GM18508 (cell line): ENCODE measurements around the gene HYPK.
"Not testable (repeated sequence)": the region's sequence is repeated elsewhere in the genome, so short reads cannot be mapped to it uniquely, and the experiment has no call there.

Experiments used
- ATAC-seq: cut with Tn5 transposase; IDR thresholded peaks from one replicate; pipeline ENCODE4 v1.9.1; 2021; ENCODE audit warnings: moderate number of reproducible peaks; ENCODE audit not compliant: insufficient read depth, unreplicated experiment

HYPK gene

DNA sequence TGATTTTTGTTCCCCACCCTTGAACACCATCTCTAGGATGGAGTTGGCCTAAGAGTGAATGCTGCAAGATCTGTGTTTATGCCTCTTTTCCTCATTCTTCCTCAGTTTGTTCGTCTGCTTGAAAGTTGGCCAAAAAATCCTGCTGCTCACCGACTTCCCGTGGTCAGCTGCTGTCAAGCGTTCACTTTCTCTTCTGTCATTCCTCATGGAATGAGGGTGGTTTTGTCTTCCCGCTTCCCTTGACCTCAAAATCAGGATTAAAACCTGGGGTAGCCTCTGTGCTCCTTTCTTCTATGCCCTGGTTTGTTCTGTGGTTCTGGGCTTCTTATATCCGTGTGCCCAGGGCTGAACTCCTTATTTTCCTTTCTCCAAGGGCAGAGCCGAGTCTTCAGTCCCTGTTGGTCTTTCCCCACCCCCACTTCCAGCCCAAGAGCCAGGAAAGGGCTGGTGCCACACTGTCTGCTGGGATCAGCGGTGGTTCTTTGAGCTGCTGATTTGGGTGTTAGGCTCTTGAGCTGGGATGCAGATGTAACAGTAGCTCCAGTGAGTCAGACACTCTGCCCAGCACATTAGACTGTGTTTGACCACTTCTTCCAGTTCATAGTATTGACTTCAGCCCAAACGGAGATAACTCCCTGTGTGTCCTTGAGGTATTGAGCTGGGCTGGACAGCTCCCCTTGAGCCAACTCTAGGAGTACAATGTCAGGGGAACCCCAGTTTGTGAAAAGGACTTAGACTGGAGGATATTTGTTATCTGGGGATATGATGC lies 5.9 kb upstream of the HYPK start:
- ATAC-seq: no peak

DNA sequence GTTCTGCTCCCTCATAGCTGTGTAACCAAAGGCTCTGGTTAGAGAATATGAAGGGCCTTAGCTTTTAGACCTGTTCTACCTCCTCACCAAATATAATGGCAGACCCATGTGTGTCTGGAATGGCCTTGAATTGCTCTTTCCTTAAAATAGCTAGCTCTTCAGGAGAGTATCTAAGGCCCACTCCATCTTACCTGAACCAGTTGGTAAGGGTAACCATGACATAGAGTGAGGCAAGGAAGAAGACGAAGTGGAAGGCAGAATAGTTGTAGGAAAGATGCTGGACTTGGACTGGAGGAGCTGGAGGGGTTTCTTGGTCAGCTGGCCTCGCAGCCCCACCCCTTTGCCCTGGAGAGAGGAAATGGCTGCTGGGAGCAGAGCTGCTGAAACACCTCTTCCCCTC lies 5.2 kb upstream of the HYPK start:
- ATAC-seq: no peak

DNA sequence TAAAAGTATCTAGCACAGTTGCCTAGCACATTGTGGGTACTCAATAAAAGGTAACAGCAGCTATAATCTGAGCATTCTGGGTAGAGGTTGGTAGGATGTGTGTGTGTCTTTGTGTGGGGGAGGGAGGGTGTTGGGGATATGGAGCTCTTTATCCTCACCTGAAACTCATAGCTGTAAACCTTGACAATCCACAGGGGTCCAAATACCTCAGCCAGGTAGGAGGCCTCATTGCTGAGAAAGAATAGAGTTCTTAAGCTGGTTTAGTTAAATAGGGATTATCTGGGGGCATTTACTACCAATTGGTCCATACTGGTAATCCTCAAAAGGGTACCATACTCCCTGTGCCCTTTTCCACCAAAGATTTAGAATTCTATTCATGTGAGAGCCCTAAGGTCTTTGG lies 4.4 kb upstream of the HYPK start:
- no peak for ATAC-seq

DNA sequence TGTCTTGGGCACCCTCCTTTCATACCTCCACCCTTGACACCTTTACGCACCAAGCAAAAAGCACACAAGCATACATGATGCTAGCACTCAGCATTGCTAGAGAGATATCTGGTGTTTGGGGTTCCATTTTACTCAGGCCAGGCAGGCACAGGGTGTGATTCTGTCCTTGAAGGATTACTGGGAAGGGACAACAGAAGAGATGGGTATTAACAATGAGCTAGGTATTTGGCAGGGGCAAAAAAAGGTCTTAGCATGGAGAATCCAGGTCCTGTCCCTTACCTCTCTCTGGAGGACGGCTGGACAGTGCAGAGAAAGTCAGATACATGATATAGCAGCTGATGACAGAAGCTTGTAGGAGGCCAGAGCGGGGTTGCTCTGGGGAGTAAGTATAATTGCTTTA lies 3.8 kb upstream of the HYPK start:
- ATAC-seq: no peak

DNA sequence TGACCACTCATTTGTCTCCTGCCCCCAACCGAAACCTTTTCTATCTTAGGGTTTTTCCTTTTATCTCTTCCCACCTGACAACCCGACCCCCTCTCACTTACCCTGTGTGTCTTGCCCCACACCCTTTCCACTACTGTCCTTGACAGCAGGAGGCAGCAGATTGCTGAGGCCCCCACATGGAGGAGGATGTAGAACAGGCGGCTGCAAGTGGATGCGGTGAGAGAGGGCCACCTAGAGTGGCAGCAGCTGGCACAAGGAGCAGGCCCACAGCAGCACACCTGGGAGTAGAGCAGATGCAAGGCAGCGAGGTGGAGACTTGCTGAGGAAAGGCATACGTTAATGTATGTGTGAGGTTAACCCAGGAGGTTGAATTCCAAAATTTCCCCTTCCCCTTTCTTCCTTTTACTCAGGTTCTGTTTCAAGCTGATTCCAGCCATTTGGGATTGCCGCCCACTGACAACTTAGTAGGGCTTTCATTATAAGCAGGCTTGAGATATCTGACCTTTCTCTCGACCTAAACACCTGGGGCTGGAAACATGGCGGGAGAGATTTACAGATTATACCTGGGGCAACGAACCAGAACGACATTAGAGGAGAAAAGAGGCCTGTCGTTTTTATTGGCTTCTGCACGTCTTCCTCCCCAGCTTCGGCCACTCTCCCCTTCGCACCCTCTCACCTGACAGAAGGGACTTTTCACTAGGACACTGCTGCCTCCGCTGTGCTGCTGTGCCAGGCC lies 1.0 kb upstream of the HYPK start:
- ATAC-seq: no peak

DNA sequence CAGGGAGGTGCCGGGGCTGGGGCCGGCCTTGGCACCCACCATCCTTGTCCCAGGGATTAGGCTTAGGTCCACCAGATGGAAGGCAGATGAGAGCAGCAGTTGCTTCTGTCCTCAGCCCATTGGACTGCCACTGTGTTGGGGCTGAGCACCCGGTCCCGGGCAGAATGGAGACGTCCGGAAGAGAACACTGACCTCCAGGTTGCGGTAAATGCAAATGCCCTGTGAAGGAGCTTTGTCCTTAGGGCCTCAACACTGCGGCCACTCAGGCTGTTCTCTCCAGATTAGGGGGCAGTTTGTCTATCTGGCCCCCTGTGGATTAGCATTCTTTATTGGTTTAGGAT lies 484 bp upstream of the HYPK start, which contains the start of gene SERINC4:
Gene SERINC4, minus strand, starts transcription at position 276 of the 341 bp plus-strand sequence. Its CDS starts 234 bp downstream, at position 42.
- no peak for ATAC-seq

DNA sequence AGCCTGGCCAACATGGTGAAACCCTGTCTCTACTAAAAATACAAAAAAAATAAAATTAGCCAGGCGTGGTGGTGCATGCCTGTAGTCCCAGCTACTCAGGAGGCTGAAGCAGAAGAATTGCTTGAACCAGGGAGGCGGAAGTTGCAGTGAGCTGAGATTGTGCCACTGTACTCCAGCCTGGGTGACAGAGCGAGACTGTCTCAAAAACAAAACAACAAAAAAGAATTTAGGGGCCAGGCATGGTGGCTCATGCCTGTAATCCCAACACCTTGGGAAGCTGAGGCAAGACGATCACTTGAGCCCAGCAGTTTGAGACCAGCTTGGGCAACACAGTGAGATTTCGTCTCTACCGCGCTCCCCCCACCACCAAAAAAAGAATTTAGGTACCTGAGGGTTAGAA lies 2.3 kb downstream of the HYPK start:
- not testable (repeated sequence) for ATAC-seq

DNA sequence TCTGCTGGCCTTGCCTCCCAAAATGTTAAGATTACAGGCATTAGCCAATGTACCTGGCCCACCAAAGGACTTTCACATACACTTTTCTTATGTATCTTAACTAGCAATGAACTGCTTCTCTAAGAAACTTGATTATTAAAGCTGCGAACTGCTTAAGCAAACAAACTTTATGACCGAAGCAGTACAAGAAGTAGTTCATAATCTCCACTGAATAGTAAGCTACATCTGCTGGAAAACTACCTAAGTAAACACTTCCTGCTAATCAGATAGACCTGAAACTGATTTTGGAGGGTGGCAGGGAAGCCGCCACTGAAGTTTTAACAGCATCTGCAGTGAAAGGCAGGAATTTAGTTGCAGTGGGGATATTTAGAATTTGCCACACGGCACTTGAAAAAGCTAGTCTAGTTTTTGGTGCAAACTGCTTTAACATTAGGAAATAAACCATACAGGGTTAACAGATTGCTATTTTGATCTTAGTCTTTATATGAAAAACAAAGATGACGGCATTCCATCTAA lies 8.1 kb downstream of the HYPK start:
- ATAC-seq: no peak

DNA sequence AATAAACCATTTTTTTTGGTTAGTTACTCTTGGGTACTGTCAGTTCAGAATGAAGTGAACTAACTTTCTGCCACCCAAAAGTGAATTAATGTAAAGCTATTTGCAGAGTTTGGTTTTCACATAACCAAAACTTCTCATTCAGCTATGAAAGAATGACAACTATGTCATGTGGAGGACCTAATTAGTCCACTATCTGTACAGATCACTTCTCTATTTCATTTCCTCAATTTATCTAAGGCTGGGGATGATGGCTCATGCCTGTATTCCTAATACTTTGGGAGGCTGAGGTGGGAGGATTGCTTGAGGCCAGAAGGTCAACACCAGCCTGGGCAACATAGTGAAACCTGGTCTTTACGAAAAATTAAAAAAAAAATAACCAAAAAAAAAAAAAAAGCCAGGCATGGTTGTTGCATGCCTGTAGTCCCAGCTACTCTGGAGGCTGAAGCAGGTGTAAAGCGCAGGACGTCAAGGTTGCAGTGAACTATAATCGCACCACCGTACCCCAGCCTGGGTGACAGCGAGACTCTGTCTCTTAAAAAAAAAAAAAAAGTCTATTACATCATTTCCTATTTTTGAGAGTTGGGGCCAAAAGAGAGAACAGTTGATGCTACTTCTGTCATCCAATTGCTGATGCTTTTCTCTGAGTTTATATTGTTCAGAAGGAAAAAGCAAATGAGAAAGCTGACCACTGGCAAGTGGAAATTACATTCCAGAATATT lies 8.7 kb downstream of the HYPK start:
- no peak for ATAC-seq

DNA sequence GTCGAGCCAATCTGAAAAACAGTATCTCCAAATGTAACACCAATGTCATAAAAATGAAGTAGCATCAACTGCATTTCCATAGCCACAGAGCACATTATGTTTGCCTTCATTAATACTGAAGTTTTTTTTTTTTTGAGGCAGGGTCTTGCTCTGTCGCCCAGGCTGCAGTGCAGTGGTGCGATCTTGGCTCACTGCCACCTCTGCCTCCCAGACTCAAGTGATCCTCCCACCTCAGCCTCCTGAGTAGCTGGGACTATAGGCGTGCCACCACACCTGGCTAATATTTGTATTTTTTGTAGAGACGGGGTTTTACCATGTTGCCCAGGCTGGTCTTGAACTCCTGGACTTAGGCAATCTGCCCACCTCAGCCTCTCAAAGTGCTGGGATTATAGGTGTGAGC lies 14.7 kb downstream of the HYPK start:
- not testable (repeated sequence) for ATAC-seq

DNA sequence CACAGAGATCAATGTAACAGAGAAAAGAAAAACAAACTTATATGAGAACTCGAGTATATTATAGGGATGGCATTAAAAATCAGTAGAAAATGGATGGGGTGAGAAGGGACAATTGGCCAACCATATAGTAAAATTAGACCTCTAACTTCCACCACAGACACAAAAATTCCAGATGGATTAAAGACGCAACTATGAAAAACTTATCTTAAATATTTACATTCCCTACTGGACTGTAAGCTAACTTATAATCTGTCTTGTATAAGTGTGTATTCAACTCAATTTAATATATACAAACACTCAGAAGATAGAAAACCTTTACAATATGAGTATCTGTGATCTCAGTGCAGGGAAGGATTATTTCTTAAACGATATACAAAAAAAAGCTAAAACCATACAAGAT lies 21.1 kb downstream of the HYPK start:
- ATAC-seq: no peak

DNA sequence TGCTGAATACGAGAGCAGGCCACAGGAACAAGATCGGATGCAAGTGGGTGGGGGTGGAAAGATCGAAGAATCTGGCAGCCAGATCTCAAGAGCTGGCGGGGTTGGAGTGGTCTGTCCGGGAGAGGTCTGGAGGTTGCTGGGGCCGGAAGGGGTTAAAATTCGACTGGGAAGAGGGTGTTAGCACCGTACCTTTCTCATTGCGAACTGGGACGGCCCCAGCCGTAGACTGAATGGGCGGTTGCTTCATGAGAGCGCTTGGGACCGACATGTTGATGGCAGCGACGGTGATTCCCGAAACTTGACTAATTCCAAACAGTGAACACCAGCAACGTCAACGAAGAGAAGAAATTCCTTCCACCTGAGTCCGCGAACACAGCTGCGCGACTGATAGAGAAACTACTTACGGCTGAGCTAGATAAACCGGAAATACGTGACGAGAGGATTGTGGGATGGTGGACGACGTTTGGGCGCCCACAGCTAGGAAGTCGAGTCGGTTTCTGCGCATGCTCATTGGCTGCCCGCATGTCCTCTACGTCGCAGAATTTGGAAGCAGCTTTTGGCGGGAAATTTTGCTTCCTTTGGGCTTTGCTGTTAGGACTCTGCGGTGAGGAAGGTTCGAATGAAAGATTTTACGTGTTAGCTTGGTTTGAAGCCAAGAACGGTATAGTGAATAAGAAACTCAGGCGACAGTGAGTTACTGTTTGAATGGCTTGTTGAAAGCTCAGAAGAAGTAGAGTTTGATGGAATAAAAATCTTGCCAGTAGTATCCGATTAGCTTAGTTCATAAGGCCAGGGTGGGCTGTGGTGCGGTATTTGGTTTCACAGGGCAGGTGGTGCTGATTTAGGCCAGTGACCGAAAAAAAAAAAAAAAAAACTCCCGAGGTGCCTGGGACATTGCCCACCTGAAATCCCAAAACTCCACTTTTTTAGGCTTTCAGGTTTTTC lies 24.2 kb downstream of the HYPK start, which contains the start of gene MFAP1:
Gene MFAP1, minus strand, starts transcription at position 389 of the 945 bp plus-strand sequence. Its CDS starts 121 bp downstream, at position 268.
- no peak for ATAC-seq

DNA sequence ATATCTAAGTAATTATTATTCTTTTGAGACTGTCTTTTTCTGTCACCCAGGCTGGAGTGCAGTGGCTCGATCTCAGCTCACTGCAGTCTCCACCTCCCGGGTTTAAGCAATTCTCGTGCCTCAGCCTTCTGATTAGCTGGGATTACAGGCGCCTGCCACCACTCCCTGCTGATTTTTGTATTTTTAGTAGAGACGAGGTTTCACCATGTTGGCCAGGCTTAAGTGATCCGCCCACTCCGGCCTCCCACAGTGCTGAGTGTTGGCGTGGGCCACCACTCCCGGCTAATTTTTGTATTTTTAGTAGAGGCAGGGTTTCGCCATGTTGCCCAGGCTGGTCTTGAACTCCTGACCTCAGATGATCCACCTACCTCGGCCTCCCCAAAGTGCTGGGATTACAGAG lies 24.9 kb downstream of the HYPK start:
- not testable (repeated sequence) for ATAC-seq

DNA sequence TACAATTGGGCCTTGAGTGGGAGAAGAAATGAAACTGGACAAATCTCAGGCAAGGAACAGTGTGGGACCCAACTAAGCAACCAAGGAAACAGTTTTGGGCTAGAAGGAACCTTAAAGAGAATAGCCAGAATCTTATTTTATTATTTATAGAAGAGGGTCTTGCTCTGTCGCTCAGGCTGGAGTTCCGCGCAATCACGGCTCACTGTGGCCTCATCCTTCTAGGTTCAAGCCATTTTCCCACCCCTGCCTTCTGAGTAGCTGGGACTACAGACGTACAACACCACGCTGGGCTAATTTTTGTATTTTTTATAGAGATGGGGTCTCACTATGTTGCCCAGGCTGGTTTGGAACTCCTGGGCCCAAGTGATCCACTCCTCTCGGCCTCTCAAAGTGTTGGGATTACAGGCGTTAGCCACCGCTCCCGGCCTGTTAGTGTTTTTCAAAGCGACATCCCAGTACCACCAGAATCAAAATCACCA lies 25.7 kb downstream of the HYPK start:
- no peak for ATAC-seq

DNA sequence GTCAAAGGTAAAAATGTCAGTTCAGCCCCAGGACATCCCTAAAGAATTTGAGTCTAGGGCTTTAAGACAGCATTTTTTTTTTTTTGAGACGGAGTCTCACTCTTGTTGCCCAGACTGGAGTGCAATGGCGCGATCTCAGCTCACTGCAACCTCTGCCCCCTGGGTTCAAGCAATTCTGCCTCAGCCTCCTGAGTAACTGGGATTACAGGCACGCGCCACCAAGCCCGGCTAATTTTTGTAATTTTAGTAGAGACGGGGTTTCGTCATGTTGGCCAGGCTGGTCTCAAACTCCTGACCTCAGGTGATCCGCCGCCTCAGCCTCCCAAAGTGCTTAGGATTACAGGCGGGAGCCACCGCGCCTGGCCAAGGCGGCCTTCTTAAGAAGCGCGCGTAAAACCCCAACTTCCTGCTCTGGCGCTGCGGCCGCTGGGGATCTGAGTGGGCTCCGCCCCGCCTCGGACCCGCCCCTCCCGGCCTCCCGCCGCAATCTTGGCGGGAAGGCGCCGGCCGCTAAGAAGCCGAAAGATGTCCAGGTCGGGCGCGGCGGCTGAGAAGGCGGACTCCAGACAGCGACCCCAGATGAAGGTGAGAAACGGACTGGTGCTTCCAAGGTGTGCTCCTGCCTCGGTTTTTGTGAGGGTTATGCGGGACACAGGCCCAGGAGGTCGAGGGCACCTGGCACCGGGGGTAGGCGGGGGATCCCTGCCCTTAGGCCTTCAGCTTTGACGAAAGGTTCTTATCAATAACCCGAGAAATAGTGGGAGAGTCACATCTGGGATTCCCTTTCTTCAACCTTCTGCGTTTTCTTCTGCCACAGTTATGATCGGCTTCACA lies 26.3 kb downstream of the HYPK start, which contains the start of gene WDR76:
Gene WDR76, plus strand, starts transcription at position 495 of the 834 bp plus-strand sequence. Its CDS starts 31 bp downstream, at position 526.
- ATAC-seq: no peak

DNA sequence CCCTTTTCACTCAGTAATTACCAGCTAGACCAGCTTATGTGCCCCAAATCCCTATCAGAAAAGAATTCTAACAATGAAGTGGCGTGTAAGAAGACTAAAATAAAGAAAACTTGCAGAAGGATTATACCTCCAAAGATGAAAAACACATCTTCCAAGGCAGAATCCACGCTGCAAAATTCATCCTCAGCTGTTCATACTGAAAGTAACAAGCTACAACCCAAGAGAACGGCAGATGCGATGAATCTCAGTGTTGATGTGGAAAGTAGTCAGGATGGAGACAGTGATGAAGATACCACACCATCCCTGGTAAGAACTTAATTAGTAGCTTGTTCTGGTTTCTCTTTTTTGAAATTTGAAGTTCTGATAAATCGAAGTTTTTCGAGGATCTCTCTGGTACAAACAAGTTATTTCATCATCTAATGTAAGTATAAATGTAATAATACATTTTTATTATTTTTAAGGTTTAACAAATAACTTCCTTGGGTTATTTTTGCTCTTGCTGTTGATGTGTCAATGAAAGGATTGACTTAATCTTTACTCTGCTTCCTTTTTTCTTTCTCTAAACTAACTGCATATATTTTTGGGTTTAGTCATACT lies 27.8 kb downstream of the HYPK start:
- no peak for ATAC-seq

DNA sequence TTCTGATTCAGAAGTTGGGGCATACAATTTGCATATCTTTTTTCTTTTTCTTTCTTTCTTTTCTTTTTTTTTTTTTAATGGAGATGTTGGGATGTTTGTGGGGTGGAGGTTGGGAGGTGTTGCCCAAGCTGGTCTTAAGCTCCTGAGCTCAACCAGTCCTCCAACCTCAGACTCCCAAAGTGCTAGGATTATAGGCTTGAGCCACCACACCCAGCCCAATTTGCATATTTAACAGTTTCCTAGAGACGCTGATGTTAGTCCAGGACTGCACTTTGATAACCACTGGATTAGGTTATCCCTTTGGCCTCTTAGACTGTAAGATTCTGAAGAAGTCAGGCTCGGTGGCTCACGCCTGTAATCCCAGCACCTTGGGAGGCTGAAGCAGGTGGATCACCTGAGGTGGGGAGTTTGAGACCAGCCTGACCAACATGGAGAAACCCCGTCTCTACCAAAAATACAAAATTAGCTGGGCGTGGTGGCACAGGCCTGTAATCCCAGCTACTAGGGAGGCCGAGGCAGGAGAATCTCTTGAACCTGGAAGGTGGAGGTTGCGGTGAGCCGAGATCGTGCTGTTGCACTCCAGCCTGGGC lies 29.6 kb downstream of the HYPK start:
- not testable (repeated sequence) for ATAC-seq
